B cell (primary cell): ENCODE data around the gene BCL2. TPM values are rescaled to one million over a fixed set of nuclear protein-coding genes. Genes with fewer than 3 reads are reported as not detected.

Source experiments
- ATAC-seq: fragments of 200-7000 bp; cut with Tn5 transposase; one replicate; pipeline ENCODE4 v1.10.0; 2021; ENCODE audit warnings: low read depth, mild to moderate bottlenecking, moderate number of reproducible peaks, moderate library complexity
- CTCF ChIA-PET: fragments of 350-600 bp; sonication (Branson Sonifier 250); formaldehyde crosslinking; loops from one replicate; lab custom pipeline; 2021; ENCODE audit warnings: antibody characterized with exemption, inconsistent platforms; lab: Charles Lee
- POLR2A ChIA-PET: fragments of 350-600 bp; sonication (Branson Sonifier 250); formaldehyde crosslinking; loops from one replicate; lab custom pipeline; 2021; ENCODE audit warnings: antibody characterized with exemption; lab: Charles Lee
- DNase-seq: peaks from one replicate; pipeline ENCODE4 v3.0.0; 2013
- H2AFZ ChIP-seq: 2 replicates; pipeline ENCODE4 v1.6.1; 2012; ENCODE audit warnings: mild to moderate bottlenecking, low read depth, low read length; ENCODE audit not compliant: insufficient read depth, poor library complexity, severe bottlenecking
- H3K27ac ChIP-seq, 2 donors: 1 replicate in 1 of 2; 2 replicates in 1 of 2; pipeline ENCODE4 v1.5.1; 2012 to 2013; ENCODE audit warnings: low read length in 2 of 2, mild to moderate bottlenecking in 2 of 2, moderate library complexity in 1 of 2
- H3K27me3 ChIP-seq, 4 experiments: fragments of 200-600 bp in 1 of 4; sonication (generic) in 1 of 4; replicated peaks in 1 of 4; 1 replicate in 2 of 4; 2 replicates in 2 of 4; pipeline versions ENCODE4 v1.6.1 to v1.7.0; 2013 to 2016; ENCODE audit warnings: low read length in 3 of 4, mild to moderate bottlenecking in 2 of 4, mixed read lengths in 1 of 4, moderate library complexity in 1 of 4; ENCODE audit not compliant: insufficient read depth in 4 of 4, control insufficient read depth in 3 of 4; ENCODE audit errors: control extremely low read depth in 1 of 4
- H3K36me3 ChIP-seq, 2 experiments: replicated peaks in 1 of 2; 1 replicate in 1 of 2; 2 replicates in 1 of 2; pipeline versions ENCODE4 v1.6.1 to v1.7.1; 2013; ENCODE audit warnings: low read length in 1 of 2; ENCODE audit not compliant: insufficient read depth in 2 of 2, control insufficient read depth in 1 of 2; ENCODE audit errors: control extremely low read depth in 1 of 2, extremely low read depth in 1 of 2
- H3K4me1 ChIP-seq, 2 donors: fragments of 200-600 bp in 1 of 2; sonication (generic) in 1 of 2; 1 replicate in 1 of 2; 2 replicates in 1 of 2; pipeline versions ENCODE4 v1.5.1 to v1.6.1; 2013 to 2017; ENCODE audit warnings: low read length in 2 of 2; ENCODE audit not compliant: control insufficient read depth in 2 of 2, insufficient read depth in 2 of 2
- H3K4me2 ChIP-seq: replicated peaks from 2 replicates; pipeline ENCODE3; 2012; ENCODE audit warnings: mild to moderate bottlenecking, low read depth, low read length; ENCODE audit not compliant: poor library complexity, severe bottlenecking
- H3K4me3 ChIP-seq, 5 experiments: fragments of 200-600 bp in 1 of 5; sonication (generic) in 1 of 5; 1 replicate in 3 of 5; 2 replicates in 2 of 5; pipeline versions ENCODE4 v1.5.1 to v1.7.0; 2011 to 2016; ENCODE audit warnings: low read length in 4 of 5, mild to moderate bottlenecking in 4 of 5, low read depth in 2 of 5, control low read depth in 1 of 5, moderate library complexity in 1 of 5; ENCODE audit not compliant: insufficient read depth in 1 of 5; ENCODE audit errors: control extremely low read depth in 1 of 5, extremely low read depth in 1 of 5
- H3K79me2 ChIP-seq: fragments of 200-600 bp; sonication (generic); one replicate; pipeline ENCODE4 v1.6.0; 2016; ENCODE audit warnings: low read length; ENCODE audit not compliant: control insufficient read depth, insufficient read depth
- H3K9ac ChIP-seq: fragments of 200-600 bp; sonication (generic); 2 replicates; pipeline ENCODE4 v1.6.1; 2017; ENCODE audit warnings: mild to moderate bottlenecking, low read length, moderate library complexity
- H3K9me3 ChIP-seq, 3 donors: one replicate each; pipeline versions ENCODE4 v1.6.1 to v1.7.1; 2013; ENCODE audit warnings: low read length in 2 of 3; ENCODE audit not compliant: control insufficient read depth in 2 of 3, insufficient read depth in 1 of 3; ENCODE audit errors: control extremely low read depth in 1 of 3
- H4K20me1 ChIP-seq: 2 replicates; pipeline ENCODE4 v1.6.0; 2012; ENCODE audit warnings: mild to moderate bottlenecking, low read length; ENCODE audit not compliant: insufficient read depth, control insufficient read depth, poor library complexity, severe bottlenecking
- H3K27ac Mint-ChIP-seq: one replicate; pipeline ENCODE4 v1.8.0; 2021; ENCODE audit warnings: mixed read lengths
- H3K27me3 Mint-ChIP-seq: one replicate; pipeline ENCODE4 v1.8.0; 2021; ENCODE audit warnings: mixed read lengths
- H3K4me1 Mint-ChIP-seq: one replicate; pipeline ENCODE4 v1.8.0; 2021; ENCODE audit warnings: mixed read lengths
- H3K4me3 Mint-ChIP-seq: one replicate; pipeline ENCODE4 v1.8.0; 2021; ENCODE audit warnings: mixed read lengths
- H3K9me3 Mint-ChIP-seq: one replicate; pipeline ENCODE4 v1.8.0; 2022; ENCODE audit warnings: mixed read lengths; ENCODE audit not compliant: insufficient read depth
- EZH2 ChIP-seq: IDR thresholded peaks from 2 replicates; pipeline ENCODE4 v1.6.1; 2012; ENCODE audit warnings: borderline replicate concordance, low read depth, mild to moderate bottlenecking, moderate library complexity, low read length; ENCODE audit not compliant: insufficient read depth, poor library complexity, severe bottlenecking
- WGBS: methylation state at CpG from one replicate; pipeline ENCODE4 v1.1.5; 2013; ENCODE audit warnings: missing lambda C conversion rate; ENCODE audit not compliant: insufficient coverage; 5-methylcytosine and 5-hydroxymethylcytosine counted together
- intact Hi-C: fragments of 100-400 bp; cut with micrococcal nuclease; formaldehyde crosslinking; loops from one replicate; pipeline ENCODE4 v1.10.0; 2022
- polyA plus RNA-seq: library from polyadenylated mRNA; depleted of rRNA; stranded (reverse); fragments of >200 nt; gene quantifications from 2 replicates; pipeline ENCODE4 v1.2.3, GENCODE V29; 2012
- total RNA-seq, 2 donors: library from RNA; stranded (reverse); fragments of 120-200 nt in 1 of 2; gene quantifications; 1 replicate in 1 of 2; 2 replicates in 1 of 2; pipeline versions ENCODE4 v1.2.3 to v1.2.4, GENCODE V29; 2013 to 2022
- TF ChIP-seq, protein P1 (sequence below): fragments of 200-600 bp; IDR thresholded peaks from one replicate; pipeline ENCODE4 v1.8.0; 2022; ENCODE audit warnings: antibody characterized with exemption, mild to moderate bottlenecking

Gene BCL2
- total and polyA plus RNA-seq, 2 donors (not counting 1 experiment from before 2014, with no cell fraction given) = 27.6 to 144 TPM

DNA sequence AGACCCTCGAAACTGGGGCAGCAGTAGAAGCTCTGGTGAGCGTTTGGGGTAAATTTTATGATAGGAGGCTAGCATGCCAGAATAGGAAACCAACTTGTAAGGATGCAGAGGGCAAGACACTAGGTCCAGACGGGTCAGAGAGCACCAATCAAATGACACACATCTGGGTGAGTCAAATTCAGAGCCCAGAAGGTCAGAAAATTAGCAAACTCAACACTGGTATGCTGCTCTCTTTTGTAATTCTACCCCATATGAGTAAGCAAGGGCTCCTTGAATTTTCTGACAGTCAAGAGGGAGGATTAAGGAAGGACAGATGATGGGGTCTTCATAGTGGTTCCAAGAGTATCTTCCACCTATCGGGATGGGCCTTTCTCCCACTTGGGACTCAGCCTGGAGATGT lies 209.8 kb downstream of the BCL2 start:
- Histone ChIP-seq H3K4me2 (no peak overlapping the region), H2AFZ (no peak overlapping the region), H3K79me2 (no peaks in the 10 kb centered on the region), H3K9ac (no peak overlapping the region), H3K4me3 (no peak overlapping the region), H3K27ac (no peak overlapping the region), H3K27me3 (no peaks in the 10 kb centered on the region), H3K4me1 (peaks cover 42 to 45% of the 10 kb centered on the region in 2 donors), H3K36me3 (no peaks in the 10 kb centered on the region), H3K9me3 (peaks cover 0 to 12% (median 6%) of the 10 kb centered on the region in 3 donors), H4K20me1 (no peaks in the 10 kb centered on the region)
- Mint-ChIP-seq H3K27me3 (peaks cover 8% of the 10 kb centered on the region), H3K4me1 (peaks cover 45% of the 10 kb centered on the region), H3K4me3 (no peak overlapping the region), H3K27ac (no peak overlapping the region), H3K9me3 (peaks cover 5% of the 10 kb centered on the region)
- ChIA-PET POLR2A (no interaction called here), CTCF (no interaction called here)
- ATAC-seq = no peak
- WGBS = 72% methylated on average over 2 of the region's 4 CpGs
- intact Hi-C loops = no loop called here
- DNase-seq = no peak
- no peak for TF ChIP-seq EZH2
- TF ChIP-seq, protein P1, sequence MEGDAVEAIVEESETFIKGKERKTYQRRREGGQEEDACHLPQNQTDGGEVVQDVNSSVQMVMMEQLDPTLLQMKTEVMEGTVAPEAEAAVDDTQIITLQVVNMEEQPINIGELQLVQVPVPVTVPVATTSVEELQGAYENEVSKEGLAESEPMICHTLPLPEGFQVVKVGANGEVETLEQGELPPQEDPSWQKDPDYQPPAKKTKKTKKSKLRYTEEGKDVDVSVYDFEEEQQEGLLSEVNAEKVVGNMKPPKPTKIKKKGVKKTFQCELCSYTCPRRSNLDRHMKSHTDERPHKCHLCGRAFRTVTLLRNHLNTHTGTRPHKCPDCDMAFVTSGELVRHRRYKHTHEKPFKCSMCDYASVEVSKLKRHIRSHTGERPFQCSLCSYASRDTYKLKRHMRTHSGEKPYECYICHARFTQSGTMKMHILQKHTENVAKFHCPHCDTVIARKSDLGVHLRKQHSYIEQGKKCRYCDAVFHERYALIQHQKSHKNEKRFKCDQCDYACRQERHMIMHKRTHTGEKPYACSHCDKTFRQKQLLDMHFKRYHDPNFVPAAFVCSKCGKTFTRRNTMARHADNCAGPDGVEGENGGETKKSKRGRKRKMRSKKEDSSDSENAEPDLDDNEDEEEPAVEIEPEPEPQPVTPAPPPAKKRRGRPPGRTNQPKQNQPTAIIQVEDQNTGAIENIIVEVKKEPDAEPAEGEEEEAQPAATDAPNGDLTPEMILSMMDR = no peak

DNA sequence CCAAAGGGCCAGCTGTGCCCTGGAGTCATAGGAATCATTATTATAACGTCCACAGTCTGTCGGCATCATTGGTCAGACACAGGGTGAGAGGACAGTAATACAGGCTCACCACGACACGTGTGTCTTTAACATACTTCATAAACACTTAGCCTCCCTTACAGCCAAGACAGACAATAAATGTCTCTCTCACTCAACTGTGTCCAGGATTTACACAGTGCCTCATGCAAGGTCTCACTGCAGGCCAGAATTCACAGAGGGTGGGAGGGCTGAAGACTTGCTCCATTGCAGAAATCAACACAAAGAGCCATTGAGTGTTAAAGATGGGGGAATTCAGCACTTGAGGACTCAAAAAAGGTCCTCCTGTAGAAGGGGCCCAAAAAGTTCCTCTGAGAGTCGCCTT lies 210.5 kb downstream of the BCL2 start:
- no peak overlapping the region for H2AFZ ChIP-seq
- no peaks in the 10 kb centered on the region for H4K20me1 ChIP-seq
- peaks cover 0 to 12% (median 6%) of the 10 kb centered on the region in 3 donors for H3K9me3 ChIP-seq
- ATAC-seq (no peak), DNase-seq (no peak)
- intact Hi-C loops = no loop called here
- Mint-ChIP-seq H3K9me3 (peaks cover 5% of the 10 kb centered on the region), H3K4me1 (peaks cover 44% of the 10 kb centered on the region), H3K4me3 (no peak overlapping the region), H3K27ac (no peak overlapping the region), H3K27me3 (peaks cover 8% of the 10 kb centered on the region)
- no peak overlapping the region for H3K4me2 ChIP-seq
- H3K36me3 ChIP-seq = no peaks in the 10 kb centered on the region
- no peaks in the 10 kb centered on the region for H3K27me3 ChIP-seq
- ChIA-PET POLR2A (no interaction called here), CTCF (no interaction called here)
- WGBS = 92% methylated on average over 5 of the region's 5 CpGs
- no peaks in the 10 kb centered on the region for H3K79me2 ChIP-seq
- H3K27ac ChIP-seq = no peak overlapping the region
- no peak for TF ChIP-seq EZH2
- TF ChIP-seq, protein P1 = no peak
- H3K9ac ChIP-seq = no peak overlapping the region
- no peak overlapping the region for H3K4me3 ChIP-seq
- peaks cover 40 to 45% of the 10 kb centered on the region in 2 donors for H3K4me1 ChIP-seq
